ENCODE results near the gene PCK1.

Gene PCK1

GRCh38 chr20:57570920-57571319, 10.0 kb downstream of the PCK1 start:
- DNase-seq, result no peak
- in situ Hi-C loops (cut with MboI; ENCODE audit: low pct_unique_long_range_greater_than_20kb, low sequenced_read_pairs), result no loop called here

GRCh38 chr20:57571782-57572416, 11.0 kb downstream of the PCK1 start:
- DNase-seq, result no peak
- in situ Hi-C loops (cut with MboI; ENCODE audit: low pct_unique_long_range_greater_than_20kb, low sequenced_read_pairs), result no loop called here

- in situ Hi-C loops (cut with MboI; ENCODE audit: low pct_unique_long_range_greater_than_20kb, low sequenced_read_pairs), result no loop called here
- no peak for DNase-seq
These were observed 12.3 kb downstream of the PCK1 start for GRCh38 chr20:57573242-57573641.

- in situ Hi-C loops (cut with MboI; ENCODE audit: low pct_unique_long_range_greater_than_20kb, low sequenced_read_pairs), result no loop called here
- no peak for DNase-seq
These were observed 13.0 kb downstream of the PCK1 start for GRCh38 chr20:57573894-57574293.

GRCh38 chr20:57574954-57575353, 14.0 kb downstream of the PCK1 start:
- DNase-seq, result no peak
- in situ Hi-C loops (cut with MboI; ENCODE audit: low pct_unique_long_range_greater_than_20kb, low sequenced_read_pairs), result no loop called here

GRCh38 chr20:57576002-57576401, 15.1 kb downstream of the PCK1 start:
- DNase-seq, result no peak
- in situ Hi-C loops (cut with MboI; ENCODE audit: low pct_unique_long_range_greater_than_20kb, low sequenced_read_pairs), result no loop called here

- in situ Hi-C loops (cut with MboI; ENCODE audit: low pct_unique_long_range_greater_than_20kb, low sequenced_read_pairs), result no loop called here
These were observed 16.0 kb downstream of the PCK1 start for GRCh38 chr20:57576617-57577550.

GRCh38 chr20:57577679-57578475, 17.0 kb downstream of the PCK1 start:
- in situ Hi-C loops (cut with MboI; ENCODE audit: low pct_unique_long_range_greater_than_20kb, low sequenced_read_pairs), result no loop called here
- DNase-seq, result no peak

More at GRCh38 chr20:57576617-57577550, 16.0 kb downstream of the PCK1 start:
- DNase-seq, result no peak

GRCh38 chr20:57578476-57579165, 17.7 kb downstream of the PCK1 start:
- DNase-seq, result no peak
- in situ Hi-C loops (cut with MboI; ENCODE audit: low pct_unique_long_range_greater_than_20kb, low sequenced_read_pairs), result no loop called here

- in situ Hi-C loops (cut with MboI; ENCODE audit: low pct_unique_long_range_greater_than_20kb, low sequenced_read_pairs), result no loop called here
- no peak for DNase-seq
These were observed 18.5 kb downstream of the PCK1 start for GRCh38 chr20:57579331-57579897.

- DNase-seq, result no peak
- in situ Hi-C loops (cut with MboI; ENCODE audit: low pct_unique_long_range_greater_than_20kb, low sequenced_read_pairs), result no loop called here
These were observed 19.1 kb downstream of the PCK1 start for GRCh38 chr20:57579898-57580447.

GRCh38 chr20:57580478-57581201, 19.7 kb downstream of the PCK1 start:
- DNase-seq, result no peak
- in situ Hi-C loops (cut with MboI; ENCODE audit: low pct_unique_long_range_greater_than_20kb, low sequenced_read_pairs), result no loop called here

GRCh38 chr20:57581202-57582028, 20.5 kb downstream of the PCK1 start:
- in situ Hi-C loops (cut with MboI; ENCODE audit: low pct_unique_long_range_greater_than_20kb, low sequenced_read_pairs), result no loop called here
- no peak for DNase-seq

- DNase-seq, result no peak
- in situ Hi-C loops (cut with MboI; ENCODE audit: low pct_unique_long_range_greater_than_20kb, low sequenced_read_pairs), result no loop called here
These were observed 21.1 kb downstream of the PCK1 start for GRCh38 chr20:57582029-57582378.

GRCh38 chr20:57582432-57583288, 21.8 kb downstream of the PCK1 start:
- no peak for DNase-seq
- in situ Hi-C loops (cut with MboI; ENCODE audit: low pct_unique_long_range_greater_than_20kb, low sequenced_read_pairs), result no loop called here

Data from KBM-7 (cell line).